ENCODE data around the gene PCDHGB4.

Gene PCDHGB4

DNA sequence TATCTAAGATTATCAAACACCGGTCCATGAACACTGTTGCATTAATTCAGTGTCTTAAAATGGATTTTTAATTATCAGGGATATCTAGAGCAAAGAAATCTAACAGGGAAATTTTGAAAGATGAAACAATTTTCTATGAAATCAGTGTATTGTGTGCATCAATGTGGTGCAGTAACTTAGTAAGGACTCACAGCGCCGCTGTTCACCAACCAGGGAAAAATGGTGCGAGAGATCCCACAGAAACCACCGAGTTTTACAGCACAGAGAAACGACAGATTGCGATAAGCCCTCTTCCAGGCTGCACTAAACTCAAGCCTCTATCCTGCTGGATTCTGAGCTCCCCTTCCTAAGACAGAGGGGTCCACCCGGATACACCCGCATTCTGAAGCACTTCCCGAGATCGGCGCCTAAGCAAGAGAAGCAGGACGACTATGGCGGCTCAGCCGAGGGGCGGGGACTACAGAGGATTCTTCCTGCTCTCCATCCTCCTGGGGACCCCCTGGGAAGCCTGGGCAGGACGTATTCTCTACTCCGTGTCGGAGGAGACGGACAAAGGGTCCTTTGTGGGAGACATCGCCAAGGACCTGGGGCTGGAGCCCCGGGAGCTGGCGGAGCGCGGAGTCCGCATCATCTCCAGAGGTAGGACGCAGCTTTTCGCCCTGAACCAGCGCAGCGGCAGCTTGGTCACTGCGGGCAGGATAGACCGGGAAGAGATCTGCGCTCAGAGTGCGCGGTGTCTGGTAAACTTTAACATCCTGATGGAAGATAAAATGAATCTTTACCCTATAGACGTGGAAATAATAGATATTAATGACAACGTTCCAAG is 4.8 kb upstream of the PCDHGB4 start, which contains the start of gene PCDHGA7:
Gene PCDHGA7 (plus strand): TSS at position 274 of the 826 bp plus-strand sequence. CDS start 158 bp downstream, at position 432.
- ChIA-PET CTCF (interaction anchor here (1.1 to 1.2 kb wide), 2 partner anchors 23 to 38 kb away, joined by 3 read pairs; partner anchors contain the start of gene PCDHGA11), POLR2A (no interaction called here)
- peak; percentile 47 for DNase-seq (ENCODE audit: extremely low spot score)
- TF ChIP-seq, protein P1, sequence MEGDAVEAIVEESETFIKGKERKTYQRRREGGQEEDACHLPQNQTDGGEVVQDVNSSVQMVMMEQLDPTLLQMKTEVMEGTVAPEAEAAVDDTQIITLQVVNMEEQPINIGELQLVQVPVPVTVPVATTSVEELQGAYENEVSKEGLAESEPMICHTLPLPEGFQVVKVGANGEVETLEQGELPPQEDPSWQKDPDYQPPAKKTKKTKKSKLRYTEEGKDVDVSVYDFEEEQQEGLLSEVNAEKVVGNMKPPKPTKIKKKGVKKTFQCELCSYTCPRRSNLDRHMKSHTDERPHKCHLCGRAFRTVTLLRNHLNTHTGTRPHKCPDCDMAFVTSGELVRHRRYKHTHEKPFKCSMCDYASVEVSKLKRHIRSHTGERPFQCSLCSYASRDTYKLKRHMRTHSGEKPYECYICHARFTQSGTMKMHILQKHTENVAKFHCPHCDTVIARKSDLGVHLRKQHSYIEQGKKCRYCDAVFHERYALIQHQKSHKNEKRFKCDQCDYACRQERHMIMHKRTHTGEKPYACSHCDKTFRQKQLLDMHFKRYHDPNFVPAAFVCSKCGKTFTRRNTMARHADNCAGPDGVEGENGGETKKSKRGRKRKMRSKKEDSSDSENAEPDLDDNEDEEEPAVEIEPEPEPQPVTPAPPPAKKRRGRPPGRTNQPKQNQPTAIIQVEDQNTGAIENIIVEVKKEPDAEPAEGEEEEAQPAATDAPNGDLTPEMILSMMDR (IDR thresholded peaks at IDR 0.05; ENCODE audit: control extremely low read depth, extremely low read depth, low read depth, missing control alignments): peak; percentile 36

DNA sequence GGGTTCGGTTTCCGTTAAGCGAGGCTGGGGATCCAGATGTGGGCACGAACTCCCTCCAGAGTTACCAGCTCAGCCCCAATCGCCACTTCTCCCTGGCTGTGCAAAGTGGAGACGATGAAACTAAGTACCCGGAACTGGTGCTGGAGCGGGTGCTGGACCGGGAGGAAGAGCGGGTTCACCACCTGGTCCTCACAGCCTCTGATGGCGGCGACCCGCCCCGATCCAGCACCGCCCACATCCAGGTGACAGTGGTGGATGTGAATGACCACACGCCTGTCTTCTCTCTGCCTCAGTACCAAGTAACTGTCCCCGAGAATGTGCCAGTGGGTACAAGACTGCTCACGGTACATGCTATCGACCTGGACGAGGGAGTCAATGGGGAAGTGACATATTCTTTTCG is 4.2 kb upstream of the PCDHGB4 start:
- ChIA-PET POLR2A (no interaction called here), CTCF (interaction anchor here (1.1 to 1.2 kb wide), 2 partner anchors 22 to 38 kb away, joined by 3 read pairs; partner anchors contain the start of gene PCDHGA11)
- no peak for DNase-seq (ENCODE audit: extremely low spot score)
- TF ChIP-seq, protein P1 (IDR thresholded peaks at IDR 0.05; ENCODE audit: control extremely low read depth, extremely low read depth, low read depth, missing control alignments): no peak

DNA sequence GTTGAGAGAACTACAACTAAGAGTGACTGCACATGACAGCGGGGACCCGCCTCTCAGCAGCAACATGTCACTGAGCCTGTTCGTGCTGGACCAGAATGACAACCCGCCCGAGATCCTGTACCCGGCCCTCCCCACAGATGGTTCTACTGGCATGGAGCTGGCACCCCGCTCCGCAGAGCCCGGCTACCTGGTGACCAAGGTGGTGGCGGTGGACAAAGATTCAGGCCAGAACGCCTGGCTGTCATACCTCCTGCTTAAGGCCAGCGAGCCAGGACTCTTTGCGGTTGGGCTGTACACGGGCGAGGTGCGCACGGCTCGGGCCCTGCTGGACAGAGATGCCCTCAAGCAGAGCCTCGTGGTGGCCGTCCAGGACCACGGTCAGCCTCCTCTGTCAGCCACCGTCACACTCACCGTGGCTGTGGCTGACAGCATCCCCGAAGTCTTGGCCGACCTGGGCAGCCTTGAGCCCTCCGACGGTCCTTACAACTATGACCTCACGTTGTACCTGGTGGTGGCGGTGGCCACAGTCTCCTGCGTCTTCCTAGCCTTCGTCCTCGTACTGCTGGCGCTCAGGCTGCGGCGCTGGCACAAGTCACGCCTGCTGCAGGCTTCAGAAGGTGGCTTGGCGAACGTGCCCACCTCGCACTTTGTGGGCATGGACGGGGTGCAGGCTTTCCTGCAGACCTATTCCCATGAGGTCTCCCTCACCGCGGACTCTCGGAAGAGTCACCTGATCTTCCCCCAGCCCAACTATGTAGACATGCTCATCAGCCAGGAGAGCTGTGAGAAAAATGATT is 2.8 kb upstream of the PCDHGB4 start:
- no peak for DNase-seq (ENCODE audit: extremely low spot score)
- POLR2A ChIA-PET: no interaction called here
- CTCF ChIA-PET: no interaction called here
- TF ChIP-seq, protein P1 (IDR thresholded peaks at IDR 0.05; ENCODE audit: control extremely low read depth, extremely low read depth, low read depth, missing control alignments): no peak

DNA sequence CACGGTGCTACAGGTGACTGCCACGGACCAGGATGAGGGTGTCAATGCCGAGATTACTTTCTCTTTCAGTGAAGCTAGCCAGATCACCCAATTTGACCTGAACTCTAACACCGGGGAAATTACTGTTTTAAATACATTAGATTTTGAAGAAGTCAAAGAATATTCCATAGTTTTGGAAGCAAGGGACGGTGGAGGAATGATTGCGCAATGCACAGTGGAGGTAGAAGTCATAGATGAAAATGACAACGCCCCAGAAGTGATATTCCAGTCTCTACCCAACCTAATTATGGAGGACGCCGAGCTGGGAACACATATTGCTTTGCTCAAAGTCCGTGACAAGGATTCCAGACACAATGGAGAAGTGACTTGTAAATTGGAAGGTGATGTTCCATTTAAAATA is 1.2 kb downstream of the PCDHGB4 start:
- no peak for DNase-seq (ENCODE audit: extremely low spot score)
- CTCF ChIA-PET: interaction anchor here (1.5 kb wide), 1 partner anchor 24 kb away, joined by 4 read pairs; the partner anchor contains the start of gene PCDHGA10
- POLR2A ChIA-PET: no interaction called here
- TF ChIP-seq, protein P1 (IDR thresholded peaks at IDR 0.05; ENCODE audit: control extremely low read depth, extremely low read depth, low read depth, missing control alignments): no peak

DNA sequence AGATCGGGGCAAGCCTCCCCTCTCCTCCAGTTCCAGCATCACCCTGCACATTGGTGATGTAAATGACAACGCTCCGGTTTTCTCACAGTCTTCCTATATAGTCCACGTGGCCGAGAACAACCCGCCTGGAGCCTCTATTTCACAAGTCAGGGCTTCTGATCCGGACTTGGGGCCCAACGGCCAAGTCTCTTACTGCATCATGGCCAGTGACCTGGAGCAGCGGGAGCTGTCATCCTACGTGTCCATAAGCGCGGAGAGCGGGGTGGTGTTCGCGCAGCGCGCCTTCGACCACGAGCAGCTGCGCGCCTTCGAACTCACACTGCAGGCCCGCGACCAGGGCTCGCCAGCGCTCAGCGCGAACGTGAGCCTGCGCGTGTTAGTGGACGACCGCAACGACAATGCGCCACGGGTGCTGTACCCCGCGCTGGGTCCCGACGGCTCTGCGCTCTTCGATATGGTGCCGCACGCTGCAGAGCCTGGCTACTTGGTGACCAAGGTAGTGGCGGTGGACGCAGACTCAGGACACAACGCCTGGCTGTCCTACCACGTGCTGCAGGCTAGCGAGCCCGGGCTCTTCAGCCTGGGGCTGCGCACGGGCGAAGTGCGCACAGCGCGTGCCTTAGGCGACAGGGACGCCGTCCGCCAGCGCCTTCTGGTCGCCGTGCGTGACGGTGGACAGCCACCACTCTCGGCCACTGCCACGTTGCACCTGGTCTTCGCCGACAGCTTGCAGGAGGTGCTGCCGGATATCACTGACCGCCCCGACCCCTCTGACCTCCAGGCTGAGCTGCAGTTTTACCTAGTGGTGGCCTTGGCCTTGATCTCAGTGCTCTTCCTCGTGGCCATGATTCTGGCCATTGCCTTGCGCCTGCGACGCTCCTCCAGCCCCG is 1.9 kb downstream of the PCDHGB4 start:
- no peak for DNase-seq (ENCODE audit: extremely low spot score)
- TF ChIP-seq, protein P1 (IDR thresholded peaks at IDR 0.05; ENCODE audit: control extremely low read depth, extremely low read depth, low read depth, missing control alignments): no peak
- ChIA-PET POLR2A (no interaction called here), CTCF (interaction anchor here (0.7 to 1.1 kb wide), 2 partner anchors 10 to 61 kb away, joined by 3 read pairs; no protein-coding TSS in a partner anchor)
